ENCODE data around the gene IGSF5.

IGSF5 gene

GRCh38 chr21:39799178-39799577, 54.2 kb downstream of the IGSF5 start:
- TF ChIP-seq, protein P1, sequence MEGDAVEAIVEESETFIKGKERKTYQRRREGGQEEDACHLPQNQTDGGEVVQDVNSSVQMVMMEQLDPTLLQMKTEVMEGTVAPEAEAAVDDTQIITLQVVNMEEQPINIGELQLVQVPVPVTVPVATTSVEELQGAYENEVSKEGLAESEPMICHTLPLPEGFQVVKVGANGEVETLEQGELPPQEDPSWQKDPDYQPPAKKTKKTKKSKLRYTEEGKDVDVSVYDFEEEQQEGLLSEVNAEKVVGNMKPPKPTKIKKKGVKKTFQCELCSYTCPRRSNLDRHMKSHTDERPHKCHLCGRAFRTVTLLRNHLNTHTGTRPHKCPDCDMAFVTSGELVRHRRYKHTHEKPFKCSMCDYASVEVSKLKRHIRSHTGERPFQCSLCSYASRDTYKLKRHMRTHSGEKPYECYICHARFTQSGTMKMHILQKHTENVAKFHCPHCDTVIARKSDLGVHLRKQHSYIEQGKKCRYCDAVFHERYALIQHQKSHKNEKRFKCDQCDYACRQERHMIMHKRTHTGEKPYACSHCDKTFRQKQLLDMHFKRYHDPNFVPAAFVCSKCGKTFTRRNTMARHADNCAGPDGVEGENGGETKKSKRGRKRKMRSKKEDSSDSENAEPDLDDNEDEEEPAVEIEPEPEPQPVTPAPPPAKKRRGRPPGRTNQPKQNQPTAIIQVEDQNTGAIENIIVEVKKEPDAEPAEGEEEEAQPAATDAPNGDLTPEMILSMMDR (conservative IDR thresholded peaks at IDR 0.05; ENCODE audit: low read depth, low read length) = no peak
- no peak overlapping the region for H3K4me3 ChIP-seq (ENCODE audit: low read depth, low read length)
- no peak for DNase-seq (ENCODE audit: low read depth)

DNA sequence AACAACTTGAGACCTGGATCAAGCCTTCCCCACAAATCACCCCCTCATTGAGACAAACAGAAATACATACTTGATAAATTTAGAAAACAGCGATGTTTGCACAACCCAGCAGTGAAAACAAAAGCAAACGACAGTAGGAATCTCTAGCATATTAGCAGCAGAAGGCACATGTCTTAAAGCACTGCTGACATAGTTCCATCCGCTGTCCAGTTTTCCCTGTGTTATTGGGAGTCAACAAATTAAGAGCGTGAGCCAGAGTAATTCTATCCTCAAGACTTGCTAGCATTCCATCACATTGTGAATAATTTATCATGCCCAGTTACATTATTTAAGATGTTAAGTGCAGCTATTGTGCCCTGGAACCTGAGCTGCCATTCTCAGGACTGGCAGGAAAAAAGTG, 55.3 kb downstream of the IGSF5 start:
- no peak for DNase-seq (ENCODE audit: low read depth)
- H3K4me3 ChIP-seq (ENCODE audit: low read depth, low read length) = no peak overlapping the region
- TF ChIP-seq, protein P1 (conservative IDR thresholded peaks at IDR 0.05; ENCODE audit: low read depth, low read length) = no peak

- no peak overlapping the region for H3K4me3 ChIP-seq (ENCODE audit: low read depth, low read length)
- DNase-seq (ENCODE audit: low read depth) = no peak
- TF ChIP-seq, protein P1 (conservative IDR thresholded peaks at IDR 0.05; ENCODE audit: low read depth, low read length) = no peak
Measured at GRCh38 chr21:39802217-39802616, 57.2 kb downstream of the IGSF5 start.

DNA sequence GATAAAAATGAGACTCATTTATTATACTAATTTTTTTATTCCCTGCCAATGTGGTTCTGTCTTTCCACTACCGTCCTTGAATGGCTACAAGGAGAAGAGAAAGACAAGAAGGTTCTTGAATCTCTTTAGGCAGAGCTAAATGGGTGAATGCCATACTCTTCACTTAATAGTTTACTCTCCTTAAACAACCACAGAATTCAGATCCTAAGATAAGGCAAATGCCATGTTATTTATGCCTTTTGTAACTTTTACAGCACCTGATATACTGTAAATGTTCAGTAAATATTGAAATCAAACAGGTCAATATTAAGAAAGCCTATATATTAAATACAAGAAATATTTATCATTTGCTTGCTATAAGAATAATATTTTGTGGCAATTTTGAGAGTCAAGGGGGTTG, 58.4 kb downstream of the IGSF5 start:
- no peak for DNase-seq (ENCODE audit: low read depth)
- no peak overlapping the region for H3K4me3 ChIP-seq (ENCODE audit: low read depth, low read length)
- TF ChIP-seq, protein P1 (conservative IDR thresholded peaks at IDR 0.05; ENCODE audit: low read depth, low read length) = no peak

DNA sequence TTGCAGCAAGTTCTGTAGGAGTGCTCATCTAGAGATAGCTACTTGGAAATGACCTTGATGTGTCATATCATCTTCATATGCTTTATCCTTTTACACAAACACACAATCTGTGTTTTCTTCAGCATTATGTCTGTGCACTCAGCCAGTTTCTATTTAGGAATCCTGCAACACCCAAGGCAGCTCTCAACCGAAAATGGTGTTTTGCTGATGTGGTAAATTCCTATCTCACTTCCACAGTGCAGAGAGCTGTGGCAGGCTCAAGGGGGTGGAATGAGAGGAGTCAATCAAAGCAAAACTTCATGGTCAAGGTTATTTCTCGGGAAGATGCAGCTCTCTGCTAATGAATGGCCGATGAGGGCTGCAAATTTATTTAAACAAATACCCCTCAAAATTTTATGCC, 59.3 kb downstream of the IGSF5 start:
- DNase-seq (ENCODE audit: low read depth) = no peak
- TF ChIP-seq, protein P1 (conservative IDR thresholded peaks at IDR 0.05; ENCODE audit: low read depth, low read length) = no peak
- H3K4me3 ChIP-seq (ENCODE audit: low read depth, low read length) = no peak overlapping the region

DNA sequence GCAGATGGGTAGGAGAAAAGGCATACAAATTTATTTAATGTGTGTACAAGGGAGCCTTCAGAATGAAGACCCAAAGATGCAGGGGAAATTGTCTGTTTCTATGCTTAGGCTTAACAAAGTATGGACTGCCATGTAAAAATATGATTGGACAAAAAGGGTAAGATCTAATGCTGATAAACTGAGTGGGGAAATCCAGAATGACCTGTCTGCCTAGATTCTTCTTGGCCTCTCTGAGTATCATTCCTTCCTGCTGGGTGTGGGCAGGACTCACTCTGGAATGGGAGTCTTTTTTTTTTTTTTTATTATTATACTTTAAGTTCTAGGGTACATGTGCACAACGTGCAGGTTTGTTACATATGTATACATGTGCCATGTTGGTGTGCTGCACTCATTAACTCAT, 61.0 kb downstream of the IGSF5 start:
- no peak for DNase-seq (ENCODE audit: low read depth)
- TF ChIP-seq, protein P1 (conservative IDR thresholded peaks at IDR 0.05; ENCODE audit: low read depth, low read length) = no peak
- H3K4me3 ChIP-seq (ENCODE audit: low read depth, low read length) = no peak overlapping the region

DNA sequence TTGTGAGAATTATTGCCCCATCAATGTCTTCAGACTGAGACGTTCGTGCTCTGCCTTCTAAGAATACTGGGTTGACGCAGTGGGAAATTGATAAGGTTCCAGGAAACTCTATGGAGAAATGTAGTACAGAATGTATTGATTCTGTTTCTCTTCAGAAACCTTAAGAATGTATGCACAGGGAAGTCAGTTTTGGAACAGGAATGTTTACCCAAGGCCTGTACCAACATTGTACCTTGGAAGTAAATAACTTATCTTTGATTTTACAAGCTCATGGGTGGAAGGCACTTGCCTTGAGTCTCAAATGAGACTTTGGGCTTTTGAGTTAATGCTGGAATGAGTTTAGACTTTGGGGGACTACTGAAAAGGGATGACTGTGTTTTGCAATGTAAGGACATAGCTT, 62.8 kb downstream of the IGSF5 start:
- H3K4me3 ChIP-seq (ENCODE audit: low read depth, low read length) = no peak overlapping the region
- TF ChIP-seq, protein P1 (conservative IDR thresholded peaks at IDR 0.05; ENCODE audit: low read depth, low read length) = no peak
- no peak for DNase-seq (ENCODE audit: low read depth)
